AG04449 (cell line): ENCODE results near the gene TMEM256.

Experiments used
- CTCF ChIA-PET: fragments of 350-600 bp; formaldehyde crosslinking; extraction: SDS; loops from one replicate; lab custom pipeline; 2021; ENCODE audit warnings: antibody characterized with exemption; lab: Yijun Ruan, JAX
- POLR2A ChIA-PET: fragments of 400-600, 350-600 bp; formaldehyde crosslinking; extraction: SDS; loops from one replicate; lab custom pipeline; 2020; ENCODE audit warnings: antibody characterized with exemption, inconsistent platforms; lab: Yijun Ruan, JAX
- DNase-seq: peaks from one replicate; pipeline ENCODE4 v3.0.0-alpha.2; 2010; ENCODE audit warnings: low read depth, low spot score
- H3K4me3 ChIP-seq: 2 replicates; pipeline ENCODE4 v1.5.1; 2011; ENCODE audit warnings: low read depth, mild to moderate bottlenecking, control low read depth, low read length
- TF ChIP-seq, protein P1 (sequence below): IDR thresholded peaks from one replicate; pipeline ENCODE4 v1.5.1; 2011; ENCODE audit warnings: mild to moderate bottlenecking, moderate library complexity, low read length, control low read depth, inconsistent platforms; ENCODE audit not compliant: insufficient read depth; ENCODE audit errors: missing control alignments

Gene TMEM256

DNA sequence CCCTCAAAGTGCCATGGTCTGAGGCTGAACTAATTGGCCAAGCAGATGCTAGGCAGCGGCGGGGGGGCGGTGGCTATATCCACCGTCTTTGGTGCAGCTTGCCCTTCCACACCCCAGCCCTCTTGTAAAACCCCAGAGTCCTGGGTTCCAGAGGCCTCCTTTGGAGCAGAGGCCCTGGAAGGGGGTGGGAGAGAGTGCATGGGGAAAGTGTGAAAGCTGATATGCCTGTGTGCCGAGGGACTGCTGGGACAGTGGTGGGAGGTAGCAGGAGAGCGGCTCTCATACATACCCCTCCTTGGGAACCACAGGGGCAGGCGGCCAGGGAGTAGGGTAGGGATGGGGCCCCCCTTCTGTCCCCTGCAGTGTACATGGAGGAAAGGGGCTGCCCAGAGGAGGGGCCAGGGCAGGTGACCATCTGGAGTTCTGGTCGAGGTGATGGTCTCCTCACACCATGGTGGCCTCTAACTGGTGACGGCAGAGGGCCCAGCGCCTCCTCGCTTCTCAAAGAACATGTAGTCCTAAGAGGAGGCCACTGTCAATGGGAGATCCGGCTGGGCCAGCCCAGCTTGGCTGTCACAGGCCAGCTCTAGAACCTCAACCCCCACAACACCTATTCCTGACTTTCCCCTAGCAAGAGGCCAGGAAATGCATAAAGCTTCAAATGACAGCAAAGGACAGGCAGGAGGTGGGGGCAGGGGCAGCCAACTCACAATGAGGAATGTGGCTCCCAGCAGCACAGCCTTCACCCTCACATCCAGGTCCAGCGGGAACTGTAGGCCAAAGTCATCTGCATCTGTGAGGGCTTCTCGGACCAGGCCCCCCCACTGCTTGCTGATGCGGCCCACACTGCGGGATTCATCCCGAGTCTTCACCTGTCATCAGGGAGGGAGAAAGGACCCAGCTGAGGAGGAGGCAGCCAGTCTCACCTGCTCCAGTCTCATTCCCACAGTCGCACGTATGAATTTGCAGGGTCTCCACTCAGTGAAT lies 13.7 kb downstream of the TMEM256 start:
- TF ChIP-seq, protein P1, sequence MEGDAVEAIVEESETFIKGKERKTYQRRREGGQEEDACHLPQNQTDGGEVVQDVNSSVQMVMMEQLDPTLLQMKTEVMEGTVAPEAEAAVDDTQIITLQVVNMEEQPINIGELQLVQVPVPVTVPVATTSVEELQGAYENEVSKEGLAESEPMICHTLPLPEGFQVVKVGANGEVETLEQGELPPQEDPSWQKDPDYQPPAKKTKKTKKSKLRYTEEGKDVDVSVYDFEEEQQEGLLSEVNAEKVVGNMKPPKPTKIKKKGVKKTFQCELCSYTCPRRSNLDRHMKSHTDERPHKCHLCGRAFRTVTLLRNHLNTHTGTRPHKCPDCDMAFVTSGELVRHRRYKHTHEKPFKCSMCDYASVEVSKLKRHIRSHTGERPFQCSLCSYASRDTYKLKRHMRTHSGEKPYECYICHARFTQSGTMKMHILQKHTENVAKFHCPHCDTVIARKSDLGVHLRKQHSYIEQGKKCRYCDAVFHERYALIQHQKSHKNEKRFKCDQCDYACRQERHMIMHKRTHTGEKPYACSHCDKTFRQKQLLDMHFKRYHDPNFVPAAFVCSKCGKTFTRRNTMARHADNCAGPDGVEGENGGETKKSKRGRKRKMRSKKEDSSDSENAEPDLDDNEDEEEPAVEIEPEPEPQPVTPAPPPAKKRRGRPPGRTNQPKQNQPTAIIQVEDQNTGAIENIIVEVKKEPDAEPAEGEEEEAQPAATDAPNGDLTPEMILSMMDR, result no peak
- ChIA-PET POLR2A (interaction anchor here (0.6 to 0.8 kb wide), 2 partner anchors 10 to 14 kb away, joined by 3 read pairs; partner anchors contain the start of gene TMEM256), CTCF (interaction anchor here (0.8 to 1.2 kb wide), 2 partner anchors 10 kb away, joined by 3 read pairs; partner anchors contain the start of gene TNK1)
- H3K4me3 ChIP-seq, result no peak overlapping the region
- no peak for DNase-seq

GRCh38 chr17:7388856-7389255 lies 15.0 kb downstream of the TMEM256 start:
- H3K4me3 ChIP-seq, result no peak overlapping the region
- POLR2A ChIA-PET, result interaction anchor here (0.8 to 1.3 kb wide), 2 partner anchors 9 to 15 kb away, joined by 3 to 4 read pairs; partner anchors contain the start of gene TMEM256
- TF ChIP-seq, protein P1, result no peak
- no peak for DNase-seq
- CTCF ChIA-PET, result interaction anchor here (0.7 to 1.4 kb wide), 8 partner anchors 8 to 48 kb away, joined by 3 to 6 read pairs (median 4); partner anchors contain the start of genes TMEM256, TMEM95 and TNK1

GRCh38 chr17:7384489-7385081 lies 19.3 kb downstream of the TMEM256 start:
- peak overlapping the region; percentile 52 for H3K4me3 ChIP-seq
- CTCF ChIA-PET, result interaction anchor here (1.2 to 1.7 kb wide), 2 partner anchors 9 to 28 kb away, joined by 4 to 8 read pairs; partner anchors contain the start of gene PLSCR3
- no peak for DNase-seq
- TF ChIP-seq, protein P1, result no peak
- POLR2A ChIA-PET, result interaction anchor here (0.8 to 1.6 kb wide), 3 partner anchors 10 to 19 kb away, joined by 3 read pairs; partner anchors contain the start of genes PLSCR3 and TMEM256

DNA sequence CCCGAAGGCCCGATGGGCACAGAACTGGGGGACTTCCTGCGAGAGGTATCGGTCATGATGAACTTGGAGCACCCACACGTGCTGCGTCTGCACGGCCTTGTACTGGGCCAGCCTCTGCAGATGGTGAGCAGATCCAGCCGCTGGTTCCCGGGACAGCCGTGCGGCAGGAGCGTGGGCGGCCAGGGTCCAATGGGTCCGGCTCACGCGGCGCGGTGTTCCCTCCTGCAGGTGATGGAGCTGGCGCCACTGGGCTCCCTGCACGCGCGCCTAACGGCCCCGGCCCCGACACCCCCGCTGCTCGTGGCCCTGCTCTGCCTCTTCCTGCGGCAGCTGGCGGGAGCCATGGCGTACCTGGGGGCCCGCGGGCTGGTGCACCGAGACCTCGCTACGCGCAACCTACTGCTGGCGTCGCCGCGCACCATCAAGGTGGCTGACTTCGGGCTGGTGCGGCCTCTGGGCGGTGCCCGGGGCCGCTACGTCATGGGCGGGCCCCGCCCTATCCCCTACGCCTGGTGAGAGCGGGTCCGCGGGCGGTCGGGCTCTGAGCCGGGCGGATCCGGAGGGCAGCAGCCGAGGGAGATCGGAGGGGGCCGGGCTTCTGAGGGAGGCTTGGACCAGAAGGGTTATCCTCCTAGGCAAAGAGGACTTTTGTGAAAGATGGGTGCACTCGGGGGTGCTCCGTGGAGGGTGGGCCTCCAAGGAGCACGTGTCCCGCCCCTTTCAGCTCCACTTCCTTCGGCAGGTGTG lies 20.0 kb downstream of the TMEM256 start:
- ChIA-PET POLR2A (interaction anchor here (0.6 to 1.6 kb wide), 4 partner anchors 10 to 20 kb away, joined by 3 read pairs; partner anchors contain the start of genes PLSCR3 and TMEM256), CTCF (interaction anchor here (1.2 to 1.8 kb wide), 3 partner anchors 10 to 176 kb away, joined by 4 to 8 read pairs (median 5); partner anchors contain the start of gene PLSCR3)
- TF ChIP-seq, protein P1, result no peak
- H3K4me3 ChIP-seq, result peak overlapping the region; percentile 52
- DNase-seq, result no peak

DNA sequence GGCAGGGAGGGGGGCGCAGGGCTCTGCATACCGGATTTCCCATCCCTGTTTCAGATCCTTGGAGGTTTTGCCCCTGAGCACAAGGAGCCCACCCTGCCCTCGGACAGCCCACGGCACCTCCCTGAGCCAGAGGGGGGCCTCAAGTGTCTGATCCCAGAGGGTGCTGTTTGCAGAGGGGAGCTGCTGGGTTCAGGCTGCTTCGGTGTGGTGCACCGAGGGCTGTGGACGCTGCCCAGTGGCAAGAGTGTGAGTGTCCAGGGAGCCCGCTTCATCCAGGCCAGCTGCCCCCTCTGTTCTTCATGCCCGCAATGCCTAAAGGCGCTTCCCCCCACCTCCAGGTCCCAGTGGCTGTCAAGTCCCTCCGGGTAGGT lies 20.5 kb downstream of the TMEM256 start:
- peak overlapping the region; percentile 52 for H3K4me3 ChIP-seq
- CTCF ChIA-PET, result interaction anchor here (1.2 to 1.8 kb wide), 3 partner anchors 10 to 177 kb away, joined by 4 to 8 read pairs (median 5); partner anchors contain the start of gene PLSCR3
- TF ChIP-seq, protein P1, result no peak
- POLR2A ChIA-PET, result interaction anchor here (0.6 to 1.6 kb wide), 5 partner anchors 11 to 32 kb away, joined by 3 to 4 read pairs (median 3); partner anchors contain the start of gene TMEM256
- no peak for DNase-seq
